Activated CD4-positive, alpha-beta T cell treated with anti-CD3 and anti-CD28 coated beads for 1 hour (primary cell): ENCODE measurements around the gene SH3PXD2B.
"Not testable (repeated sequence)": the region's sequence is repeated elsewhere in the genome, so short reads cannot be mapped to it uniquely, and the experiment has no call there.

ENCODE experiments used
- DNase-seq: peaks from one replicate; pipeline ENCODE4 v3.0.0-alpha.2; 2020

Gene SH3PXD2B

DNA sequence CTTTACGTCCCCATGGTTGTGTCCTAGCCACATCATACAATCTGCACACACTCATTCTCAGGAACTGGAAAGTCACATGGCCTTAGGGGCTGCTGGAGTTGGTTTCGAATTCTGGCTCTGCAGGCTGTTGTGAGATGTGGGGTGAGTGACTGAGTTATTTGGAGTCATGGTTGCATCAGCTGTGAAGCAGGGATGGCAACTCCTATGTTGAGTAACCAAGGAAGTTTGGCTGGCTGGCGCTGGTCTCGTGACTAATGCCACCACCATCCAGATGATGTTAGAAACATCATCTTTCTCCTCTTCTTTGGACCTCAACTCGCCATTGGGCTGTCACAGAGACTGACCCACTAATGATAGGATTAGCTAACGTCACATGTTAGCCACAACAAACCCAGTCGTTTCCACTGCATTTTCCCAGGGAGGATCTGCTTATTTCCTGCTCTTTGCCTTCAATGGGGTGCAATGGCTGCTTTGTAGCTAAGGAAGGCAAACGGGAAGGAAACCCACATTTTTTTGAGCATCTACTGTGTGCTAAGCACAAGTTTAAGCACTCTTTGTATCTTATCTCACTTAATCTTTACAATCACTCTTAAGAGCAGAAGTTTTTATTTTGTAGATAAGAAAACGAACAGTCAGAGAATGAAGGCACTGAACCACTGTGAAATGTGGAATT is 92.6 kb downstream of the SH3PXD2B start:
- DNase-seq, result no peak

DNA sequence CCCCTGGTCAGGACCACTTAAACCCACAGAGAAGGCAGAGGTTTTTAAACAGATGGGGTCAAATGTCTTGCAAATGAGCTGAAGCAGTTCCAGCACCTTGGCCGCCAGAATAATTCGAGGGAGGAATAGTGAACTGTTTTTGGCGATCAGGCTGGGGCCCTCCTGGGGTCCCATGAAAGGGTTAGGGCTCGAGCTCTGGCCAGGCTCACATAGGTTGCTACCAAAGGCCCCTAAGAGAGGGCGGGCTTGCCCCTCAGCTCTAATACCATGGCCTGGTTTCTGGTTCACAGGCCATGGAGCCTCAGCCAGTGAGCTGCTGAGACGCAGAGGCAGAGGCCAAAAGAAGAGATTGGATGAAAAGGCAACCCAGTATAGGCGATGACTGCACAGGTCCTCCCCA is 96.0 kb downstream of the SH3PXD2B start:
- no peak for DNase-seq

DNA sequence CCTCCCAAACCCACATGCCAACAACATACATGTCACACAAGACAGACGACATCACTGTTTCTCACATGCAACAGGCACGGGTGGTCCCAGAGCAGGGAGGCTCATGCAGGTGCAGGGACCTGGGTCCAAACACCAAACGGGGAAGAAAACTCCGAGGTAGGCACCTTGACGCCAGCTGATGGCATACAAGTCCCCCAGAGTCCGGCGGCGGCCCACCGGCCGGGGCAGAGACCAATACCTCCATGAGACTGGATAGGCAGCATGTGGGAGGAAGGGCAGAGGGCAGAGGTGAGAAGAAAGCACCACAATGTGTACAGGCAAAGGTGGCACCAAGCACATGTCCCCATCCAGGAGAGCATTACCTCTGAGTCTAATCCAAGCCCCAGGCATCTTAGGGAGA is 97.8 kb downstream of the SH3PXD2B start:
- DNase-seq, result no peak

DNA sequence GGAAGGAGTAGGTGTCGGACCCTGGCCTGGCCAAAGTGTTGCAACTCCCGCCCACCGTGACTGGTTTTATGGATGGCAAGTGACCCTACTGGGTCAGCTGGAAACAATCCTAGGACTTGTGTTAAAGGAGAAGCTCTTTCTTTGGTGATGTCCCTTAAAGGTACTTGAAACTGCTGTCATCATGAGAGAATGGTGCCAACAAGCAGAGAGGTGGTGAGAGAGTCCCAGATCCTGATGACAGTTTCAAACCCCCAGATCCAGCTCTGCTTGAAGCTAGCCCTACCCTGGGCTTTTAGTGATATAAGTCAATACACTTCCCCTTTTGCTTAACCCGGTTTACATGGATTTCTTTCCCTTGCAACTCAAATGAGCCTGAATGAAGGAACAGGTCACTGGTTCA is 98.3 kb downstream of the SH3PXD2B start:
- no peak for DNase-seq

DNA sequence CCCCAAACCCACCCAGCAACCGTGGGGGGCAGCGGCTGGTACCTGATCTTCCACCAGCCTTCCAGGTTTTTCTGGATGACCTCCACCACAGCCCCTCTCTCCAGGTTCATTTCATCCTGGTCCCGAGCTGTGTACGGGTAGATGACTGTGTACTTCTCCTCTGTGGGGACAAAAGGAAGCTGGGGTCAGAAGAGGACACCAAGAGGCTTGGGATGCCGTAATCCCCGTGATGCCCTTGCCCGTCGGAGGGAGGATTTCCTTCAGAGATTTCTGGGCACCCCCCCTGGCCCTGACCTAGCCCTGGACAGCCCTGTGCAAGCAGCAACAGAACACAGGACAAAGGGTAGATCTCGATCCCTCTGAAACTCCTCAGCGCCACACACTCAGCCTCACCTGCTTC is 100.5 kb downstream of the SH3PXD2B start:
- DNase-seq, result no peak

DNA sequence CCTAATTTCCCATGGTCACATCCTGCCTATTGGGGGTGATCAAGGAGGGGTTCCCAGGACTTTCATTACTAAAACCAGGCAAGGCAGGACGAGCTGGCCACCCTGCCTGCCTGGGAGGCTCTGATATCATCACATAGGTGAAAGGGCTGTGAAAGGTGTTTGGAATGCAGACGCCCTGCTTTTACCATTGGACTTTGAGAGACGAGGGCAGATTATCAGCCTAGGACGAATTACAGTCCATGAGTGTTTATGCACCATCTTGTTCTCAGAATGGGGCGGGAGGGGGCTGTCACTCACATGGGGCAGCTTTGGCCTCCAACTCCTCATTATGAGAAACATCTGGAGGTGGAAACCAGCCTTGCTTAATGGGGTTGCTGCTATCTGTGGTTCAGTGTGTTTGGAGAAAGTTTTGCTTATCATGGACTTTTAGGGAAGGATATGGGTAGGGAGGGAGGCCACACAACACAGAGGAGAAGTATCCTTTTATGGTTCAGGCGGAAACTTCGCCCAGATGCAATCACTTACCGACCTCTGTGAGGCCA is 101.0 kb downstream of the SH3PXD2B start:
- no peak for DNase-seq

DNA sequence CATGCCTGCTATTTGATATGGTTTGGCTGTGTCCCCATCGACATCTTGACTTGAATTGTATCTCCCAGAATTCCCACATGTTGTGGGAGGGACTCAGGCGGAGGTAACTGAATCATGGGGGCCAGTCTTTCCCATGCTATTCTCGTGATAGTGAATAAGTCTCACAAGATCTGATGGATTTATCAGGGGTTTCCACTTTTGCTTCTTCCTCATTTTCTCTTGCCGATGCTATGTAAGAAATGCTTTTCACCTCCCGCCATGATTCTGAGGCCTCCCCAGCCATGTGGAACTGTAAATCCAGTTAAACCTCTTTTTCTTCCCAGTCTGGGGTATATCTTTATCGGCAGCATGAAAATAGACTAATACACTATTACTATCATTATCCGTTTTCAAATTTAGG is 101.8 kb downstream of the SH3PXD2B start:
- not testable (repeated sequence) for DNase-seq

DNA sequence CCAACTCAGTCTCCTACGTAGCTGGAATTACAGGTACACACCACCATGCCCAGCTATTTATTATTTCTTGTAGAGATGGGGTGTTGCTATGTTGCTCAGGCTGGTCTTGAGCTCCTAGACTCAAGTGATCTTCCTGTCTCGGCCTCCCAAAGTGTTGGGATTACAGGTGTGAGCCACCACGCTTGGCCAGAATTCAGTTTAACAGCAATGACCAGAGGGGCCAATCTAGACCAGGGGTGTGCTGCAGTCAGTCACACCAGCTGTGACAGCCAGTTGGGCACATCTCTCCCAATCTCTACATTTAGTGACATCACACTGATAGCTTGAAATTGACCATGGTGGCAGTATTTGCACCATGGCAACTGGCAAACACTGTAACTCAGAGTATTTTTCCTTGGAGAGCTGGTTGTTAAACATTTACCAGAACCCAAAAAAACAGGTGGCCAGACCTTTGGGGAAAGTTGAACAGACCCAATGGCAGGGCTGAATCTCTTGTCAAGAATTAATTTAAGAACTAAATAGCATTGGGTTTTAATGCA is 103.0 kb downstream of the SH3PXD2B start:
- no peak for DNase-seq

DNA sequence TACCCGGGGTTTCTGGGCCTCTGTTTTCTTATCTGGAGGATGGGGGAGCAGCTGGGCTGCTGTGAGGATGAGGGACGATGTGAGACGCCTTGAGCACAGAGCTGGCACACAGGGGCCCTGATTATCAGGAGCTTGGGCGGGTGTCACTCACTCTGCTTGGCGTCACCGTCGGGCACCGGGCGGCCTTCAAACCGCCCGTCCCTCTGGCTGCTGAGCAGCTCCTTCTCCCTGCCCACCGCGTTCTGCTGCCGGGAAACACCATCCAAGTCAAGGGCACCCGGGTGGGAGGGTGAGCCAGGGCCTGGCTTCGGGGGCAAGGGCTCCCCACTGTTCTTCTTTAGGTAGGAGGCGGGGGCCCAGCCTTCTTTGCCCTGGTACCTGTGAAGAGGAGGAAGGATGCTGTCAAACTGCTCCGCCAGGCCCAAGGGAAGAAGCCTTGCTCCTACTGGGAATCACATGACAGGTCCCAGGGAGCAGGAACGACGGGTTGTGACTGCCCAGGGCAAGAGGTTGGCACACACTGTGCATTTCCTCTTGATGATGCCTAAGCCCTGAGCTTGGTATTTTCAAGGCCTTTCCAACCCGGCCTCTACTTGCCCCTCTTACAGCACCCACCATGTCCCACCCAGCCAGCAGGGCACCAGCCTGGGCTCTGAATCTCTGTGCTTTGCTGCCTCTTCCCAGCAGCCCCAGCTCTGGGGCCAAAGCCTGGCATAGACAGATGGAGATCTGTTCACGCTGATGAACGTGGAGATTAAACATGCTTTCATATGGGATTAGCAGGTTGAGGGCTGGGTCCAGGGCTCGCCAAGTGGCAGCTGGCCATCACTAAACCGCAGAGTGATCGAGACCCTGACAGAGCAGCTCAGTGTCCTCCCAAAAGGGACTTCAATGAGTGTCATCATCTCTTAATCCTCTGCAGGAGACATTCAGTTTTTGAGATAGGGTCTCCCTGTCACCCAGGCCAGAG is 103.8 kb downstream of the SH3PXD2B start:
- DNase-seq, result no peak

DNA sequence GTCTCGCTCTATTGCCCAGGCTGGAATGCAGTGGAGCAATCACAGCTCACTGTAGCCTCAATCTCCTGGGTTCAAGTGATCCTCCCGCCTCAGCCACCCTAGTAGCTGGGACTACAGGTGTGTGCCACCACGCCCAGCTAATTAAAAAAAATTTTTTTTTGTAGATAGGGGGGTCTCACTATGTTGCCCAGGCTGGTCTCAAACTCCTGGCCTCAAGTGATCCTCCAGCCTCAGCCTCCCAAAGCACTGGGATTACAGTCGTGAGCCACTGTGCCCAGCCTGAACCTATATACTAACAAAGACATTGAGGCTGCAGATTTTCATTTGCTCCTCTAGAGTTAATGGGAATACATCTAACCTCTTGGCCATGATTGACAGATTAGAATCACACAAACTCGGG is 105.6 kb downstream of the SH3PXD2B start:
- not testable (repeated sequence) for DNase-seq

DNA sequence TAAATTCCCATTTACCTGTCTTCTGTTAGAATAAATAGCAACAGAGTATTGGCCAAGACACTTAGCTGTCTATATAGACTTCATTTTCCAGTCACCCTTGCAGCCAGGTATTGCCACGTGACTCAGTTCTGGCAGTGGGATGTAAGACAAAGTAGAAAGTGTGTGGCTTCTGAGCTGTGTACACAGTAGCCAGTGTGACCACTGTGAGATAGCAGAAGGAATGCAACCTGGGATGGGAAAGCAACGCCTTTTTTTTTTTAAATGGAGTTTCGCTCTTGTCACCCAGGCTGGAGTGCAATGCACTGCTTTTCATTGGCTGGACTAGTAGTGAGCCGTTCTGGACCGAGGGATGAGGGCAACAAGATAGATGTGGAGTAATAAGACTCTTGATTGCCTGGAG is 106.2 kb downstream of the SH3PXD2B start:
- no peak for DNase-seq

DNA sequence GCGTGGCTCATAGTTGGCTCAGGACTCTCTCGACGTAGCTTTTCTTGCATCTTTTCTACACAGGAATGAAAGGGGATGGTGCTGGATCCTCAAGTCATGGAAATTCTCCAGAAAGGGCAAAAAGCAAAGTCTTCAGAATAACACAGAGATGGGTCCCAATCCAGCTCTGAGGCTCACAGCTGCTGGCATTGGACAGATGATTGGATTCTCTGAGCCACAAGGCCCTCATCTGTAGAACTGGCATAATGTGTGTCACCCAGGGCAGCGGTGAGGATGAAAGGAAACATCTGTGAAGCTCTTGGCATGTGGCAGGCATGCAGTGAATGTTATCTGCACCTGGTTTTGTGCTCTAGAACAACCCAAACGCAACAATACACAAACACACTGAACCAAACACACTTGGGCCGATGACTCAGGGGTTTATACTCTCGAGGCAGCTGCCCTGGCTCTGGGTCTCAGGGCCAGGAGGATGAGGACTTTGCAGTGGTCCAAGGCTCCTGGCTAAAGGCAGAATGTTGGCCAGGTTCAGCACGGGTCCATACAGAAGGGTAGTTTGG is 106.8 kb downstream of the SH3PXD2B start:
- DNase-seq, result no peak

DNA sequence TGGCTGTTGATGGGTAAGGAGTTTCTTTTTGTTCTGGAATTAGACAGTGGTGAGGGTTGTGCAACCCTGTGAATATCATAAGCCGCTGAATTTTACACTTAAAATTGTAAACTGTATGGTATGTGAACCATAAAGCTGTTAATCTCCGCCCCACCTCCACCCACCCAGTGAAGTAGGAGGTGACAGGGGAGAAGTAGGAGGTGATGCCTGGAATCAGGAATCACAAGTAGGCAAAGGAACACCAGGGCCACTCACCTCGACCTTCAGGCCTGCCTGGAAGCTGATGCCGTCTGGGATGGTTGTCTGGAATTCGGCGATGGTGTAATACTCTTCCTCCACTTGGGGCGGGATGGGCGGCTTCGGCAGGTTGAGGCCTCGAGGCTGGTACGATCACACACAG is 108.4 kb downstream of the SH3PXD2B start:
- no peak for DNase-seq

DNA sequence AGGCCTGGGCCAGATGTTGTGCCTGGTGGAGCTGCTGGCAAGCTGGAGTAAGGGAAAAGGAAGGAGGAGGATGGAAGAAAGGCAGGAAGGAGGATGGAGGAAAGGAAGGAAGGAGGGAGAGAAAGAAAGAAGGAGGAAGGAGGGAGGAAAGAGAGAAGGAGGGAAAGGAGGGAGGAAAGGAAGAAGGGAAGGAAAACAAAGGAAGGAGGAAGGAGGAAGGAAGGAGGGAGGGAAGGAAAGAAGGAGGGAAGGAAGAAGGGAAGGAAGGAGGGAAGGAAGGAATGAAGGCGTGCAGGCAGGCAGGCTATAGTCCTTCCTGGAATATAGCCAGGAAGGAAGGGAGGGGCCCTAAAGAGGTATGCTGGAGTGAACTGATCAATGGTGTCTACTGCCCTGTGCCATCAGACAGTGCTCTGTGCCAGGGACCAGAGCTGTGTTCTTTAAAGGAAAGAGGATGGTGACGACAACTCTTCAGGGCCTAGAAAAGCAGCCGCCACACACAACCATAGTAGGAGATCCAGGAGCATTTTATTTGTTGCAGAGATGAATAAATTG is 109.4 kb downstream of the SH3PXD2B start:
- DNase-seq, result no peak

DNA sequence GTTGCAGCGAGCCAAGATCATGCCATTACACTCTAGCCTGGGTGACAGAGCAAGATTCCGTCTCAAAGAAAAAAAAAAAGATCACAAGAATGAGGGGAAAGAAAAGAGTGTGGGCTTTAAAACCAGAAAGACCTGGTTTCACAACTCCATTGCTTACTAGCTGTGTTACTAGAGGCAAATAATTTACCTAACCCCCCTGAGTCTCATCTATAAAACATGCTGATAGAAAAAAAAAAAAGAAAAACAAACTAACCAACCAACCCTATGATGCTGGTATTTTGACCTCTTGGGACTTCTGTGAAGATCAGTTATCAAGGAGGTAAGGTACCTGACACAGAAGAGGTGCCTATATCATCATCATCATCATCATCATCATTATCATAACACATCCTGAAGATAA is 110.6 kb downstream of the SH3PXD2B start:
- no peak for DNase-seq

DNA sequence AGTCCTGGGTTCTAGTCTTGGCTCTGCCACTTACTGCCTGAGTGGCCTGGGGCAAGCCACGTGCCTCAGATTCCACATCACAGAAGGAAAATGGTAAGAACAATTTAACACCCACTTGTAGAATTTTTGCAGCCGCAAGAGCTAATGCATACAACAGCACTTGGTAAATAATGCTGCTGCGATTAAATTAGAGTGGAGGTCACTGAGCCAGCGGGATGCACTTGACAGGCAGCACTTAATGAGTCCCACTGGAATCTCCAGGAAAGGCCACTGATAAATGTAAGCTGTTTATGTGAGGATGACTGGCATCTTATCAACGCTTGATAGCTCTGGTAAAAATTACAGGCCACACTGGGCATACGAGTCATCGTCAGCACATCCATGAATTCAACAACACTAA is 111.4 kb downstream of the SH3PXD2B start:
- DNase-seq, result no peak

DNA sequence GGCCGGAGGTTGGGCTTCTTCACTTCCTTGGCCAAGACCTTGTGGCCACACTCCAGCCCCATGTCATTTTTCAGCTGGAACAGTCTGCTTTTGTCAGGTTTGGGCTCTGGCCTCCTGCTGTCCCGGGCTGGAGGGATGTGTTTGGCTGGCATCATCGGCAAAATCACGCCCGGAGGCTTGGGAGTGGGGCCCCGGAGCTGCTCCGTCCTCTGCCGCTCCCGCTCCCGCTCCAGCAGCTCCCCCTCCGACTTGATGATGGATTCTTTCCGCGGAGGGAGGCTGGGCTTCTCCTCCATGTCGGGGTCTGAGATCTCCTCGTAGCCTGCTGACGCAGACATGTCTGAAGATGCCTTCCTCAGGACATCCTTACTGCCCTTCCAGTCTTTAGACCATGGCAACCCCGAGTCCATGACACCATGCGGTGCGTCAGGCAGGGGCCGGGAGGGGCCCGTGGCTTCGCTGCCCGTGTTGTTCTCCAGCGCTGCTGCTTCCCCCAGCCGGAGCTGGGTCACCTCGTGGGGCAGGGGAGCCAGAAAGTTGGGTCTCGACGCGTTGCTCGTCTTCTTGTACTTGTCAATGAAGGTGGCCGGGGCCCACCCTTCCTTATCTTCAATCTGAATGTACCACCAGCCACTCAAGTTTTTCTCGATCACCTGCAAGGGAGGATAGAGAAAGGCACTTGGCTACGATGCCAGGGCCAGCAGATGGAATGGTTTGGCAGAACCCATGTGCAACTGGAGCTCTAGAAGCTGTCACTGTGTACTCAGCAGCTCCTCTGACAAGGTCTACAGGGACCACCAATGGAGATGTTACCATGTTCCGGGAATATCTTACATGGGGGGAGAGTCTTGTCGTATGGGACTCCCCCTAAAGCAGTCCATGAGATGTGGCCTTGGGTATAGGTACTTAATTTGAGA is 114.8 kb downstream of the SH3PXD2B start:
- DNase-seq, result no peak

DNA sequence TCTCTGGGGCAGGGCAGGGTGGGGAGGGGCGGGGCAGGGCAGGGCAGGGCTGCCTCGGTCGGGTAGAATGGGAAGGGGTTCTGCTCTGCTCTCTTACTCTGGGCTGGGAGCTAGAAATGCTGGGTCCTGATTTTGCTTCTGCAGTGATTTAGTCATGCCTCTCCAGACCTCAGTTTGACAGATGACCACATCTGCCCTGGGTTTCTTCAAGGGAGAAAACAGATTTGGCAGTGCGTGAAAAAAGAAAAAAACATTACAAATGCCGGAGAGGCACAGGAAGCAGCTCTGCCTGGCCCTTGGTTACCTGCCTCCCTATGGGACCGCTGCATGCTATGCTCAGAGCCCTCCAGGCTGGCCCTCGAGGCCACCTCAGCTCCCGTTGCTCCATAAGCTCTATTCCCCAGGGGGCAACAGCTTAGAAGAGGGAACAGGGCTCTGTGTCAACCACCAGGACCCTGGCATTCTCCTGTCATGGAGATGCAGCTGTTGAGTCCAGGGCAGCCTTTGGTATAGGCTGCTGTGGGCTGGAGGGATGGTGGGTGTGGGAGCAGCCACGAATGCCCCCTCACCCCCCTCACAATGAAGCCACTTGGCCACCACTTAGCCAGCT is 117.5 kb downstream of the SH3PXD2B start:
- no peak for DNase-seq

DNA sequence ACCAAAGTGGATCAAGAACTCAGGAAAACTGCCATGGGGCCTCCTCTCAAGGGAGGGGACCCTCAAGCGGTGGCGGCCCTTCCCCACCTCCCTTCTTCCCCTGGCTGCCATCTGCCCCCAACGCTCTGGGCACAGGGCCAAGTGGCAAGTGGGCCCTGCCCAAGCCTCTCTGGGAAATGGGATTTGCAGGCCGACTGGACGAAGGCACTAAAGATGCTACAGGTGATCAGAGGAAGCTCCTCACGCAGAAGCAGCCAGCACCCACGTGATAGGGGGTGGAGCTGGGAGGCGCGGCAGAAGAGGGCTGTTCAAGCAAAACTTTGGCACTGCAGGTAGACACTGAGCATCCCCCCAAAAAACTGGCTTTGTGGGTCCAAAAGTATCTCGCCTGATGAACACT is 118.1 kb downstream of the SH3PXD2B start:
- no peak for DNase-seq

DNA sequence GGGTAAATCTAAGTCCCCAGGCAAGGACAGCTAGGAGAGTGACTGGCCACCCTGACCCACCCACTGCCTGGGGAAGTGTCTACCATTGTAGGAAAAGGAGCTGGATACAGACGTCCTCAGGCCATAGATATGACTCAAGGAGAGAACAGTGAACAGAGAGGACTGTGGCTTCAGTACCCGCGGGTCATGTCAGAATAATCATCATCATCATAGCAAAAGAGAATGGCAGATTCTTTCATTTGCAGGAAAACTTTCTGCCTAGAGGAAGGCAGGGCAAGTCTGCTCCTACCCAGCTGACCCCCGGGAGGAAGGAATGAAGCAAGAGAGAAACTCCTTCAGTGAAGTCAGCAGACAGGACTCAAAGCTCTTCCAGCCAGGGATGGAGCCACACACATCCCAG is 118.6 kb downstream of the SH3PXD2B start:
- DNase-seq, result no peak

DNA sequence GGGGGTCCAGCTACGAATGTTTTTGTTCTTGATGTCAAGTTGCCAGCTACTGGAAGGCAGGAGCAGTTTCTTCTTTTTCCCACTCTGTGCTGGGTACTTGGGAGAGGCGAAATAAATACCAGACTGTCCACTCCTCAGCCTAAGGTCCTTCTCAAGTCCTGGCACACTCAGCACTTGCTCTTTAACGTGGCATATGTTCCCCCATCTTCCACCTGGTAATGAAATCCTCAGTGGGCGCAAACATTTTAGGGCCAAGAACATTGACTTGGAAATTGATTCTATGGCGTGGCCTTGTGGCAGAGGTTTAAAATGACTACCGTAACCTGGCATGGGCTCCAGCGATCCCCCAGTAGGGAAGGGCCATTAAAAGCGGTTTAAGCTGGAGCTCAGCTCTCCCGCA is 119.7 kb downstream of the SH3PXD2B start:
- DNase-seq, result no peak

DNA sequence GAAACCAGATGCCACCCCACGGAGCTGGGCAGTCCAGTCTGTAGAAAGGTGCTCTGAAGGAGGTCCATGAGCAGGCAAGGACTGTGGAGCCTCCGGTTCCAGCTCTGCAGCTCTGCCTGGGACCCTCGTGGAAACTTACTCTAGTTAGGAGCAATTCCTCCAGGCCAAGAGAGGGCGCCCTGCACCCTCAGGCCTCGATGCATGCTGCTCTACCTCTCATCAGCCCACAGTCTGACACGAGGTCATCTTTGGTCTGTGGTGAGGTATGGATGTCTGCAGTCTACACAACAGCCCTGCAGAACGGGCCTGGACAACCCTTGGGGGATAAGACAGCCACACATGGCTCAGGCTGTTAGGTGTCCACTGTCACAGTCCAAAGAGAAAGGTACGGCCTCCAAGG is 120.1 kb downstream of the SH3PXD2B start:
- no peak for DNase-seq
